ENCODE data around the gene DNAJC1. TPM values are rescaled to one million over a fixed set of nuclear protein-coding genes. Genes with fewer than 3 reads are reported as not detected.
"Not testable (repeated sequence)": the region's sequence is repeated elsewhere in the genome, so short reads cannot be mapped to it uniquely, and the experiment has no call there.

DNAJC1 gene
- total and polyA plus RNA-seq, 7 donors, result 9.9 to 135 (median 51.9) TPM

DNA sequence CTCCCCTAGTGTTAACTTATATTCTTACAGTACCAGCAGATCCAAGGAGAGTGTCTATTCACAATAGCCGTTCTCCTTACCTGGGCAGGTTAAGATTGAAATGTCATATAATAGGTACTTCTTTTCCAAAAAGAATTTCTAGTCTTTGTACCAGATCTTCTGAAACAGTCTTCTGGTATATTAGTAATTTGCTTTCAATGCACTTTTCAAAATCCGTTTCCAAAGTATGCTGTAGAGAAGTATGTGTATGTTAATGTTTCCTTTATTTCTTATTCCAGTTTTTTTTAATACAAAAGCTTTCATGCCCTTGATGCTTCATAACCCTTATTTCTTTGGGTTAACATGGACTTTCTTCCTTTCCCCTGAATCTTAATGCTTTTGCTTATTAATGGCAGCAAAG, 281.3 kb downstream of the DNAJC1 start:
- TF ChIP-seq, protein P1, sequence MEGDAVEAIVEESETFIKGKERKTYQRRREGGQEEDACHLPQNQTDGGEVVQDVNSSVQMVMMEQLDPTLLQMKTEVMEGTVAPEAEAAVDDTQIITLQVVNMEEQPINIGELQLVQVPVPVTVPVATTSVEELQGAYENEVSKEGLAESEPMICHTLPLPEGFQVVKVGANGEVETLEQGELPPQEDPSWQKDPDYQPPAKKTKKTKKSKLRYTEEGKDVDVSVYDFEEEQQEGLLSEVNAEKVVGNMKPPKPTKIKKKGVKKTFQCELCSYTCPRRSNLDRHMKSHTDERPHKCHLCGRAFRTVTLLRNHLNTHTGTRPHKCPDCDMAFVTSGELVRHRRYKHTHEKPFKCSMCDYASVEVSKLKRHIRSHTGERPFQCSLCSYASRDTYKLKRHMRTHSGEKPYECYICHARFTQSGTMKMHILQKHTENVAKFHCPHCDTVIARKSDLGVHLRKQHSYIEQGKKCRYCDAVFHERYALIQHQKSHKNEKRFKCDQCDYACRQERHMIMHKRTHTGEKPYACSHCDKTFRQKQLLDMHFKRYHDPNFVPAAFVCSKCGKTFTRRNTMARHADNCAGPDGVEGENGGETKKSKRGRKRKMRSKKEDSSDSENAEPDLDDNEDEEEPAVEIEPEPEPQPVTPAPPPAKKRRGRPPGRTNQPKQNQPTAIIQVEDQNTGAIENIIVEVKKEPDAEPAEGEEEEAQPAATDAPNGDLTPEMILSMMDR (IDR thresholded peaks at IDR 0.05), result no peak
- TF ChIP-seq EP300 (IDR thresholded peaks at IDR 0.05), result no peak
- no peak for TF ChIP-seq POLR2AphosphoS5 (IDR thresholded peaks at IDR 0.05)
- no peak for TF ChIP-seq POLR2A (IDR thresholded peaks at IDR 0.05)
- 94 to 95% methylated on average over 2 of the region's 2 CpGs for whole genome bisulfite sequencing, 2 donors
- H3K27ac ChIP-seq, result no peak overlapping the region
- peaks cover 0 to 12% (median 1%) of the 10 kb centered on the region in 4 donors for H3K36me3 ChIP-seq
- H3K4me1 ChIP-seq, result peaks cover 0 to 28% (median 24%) of the 10 kb centered on the region in 4 donors
- no peak overlapping the region for H3K4me3 ChIP-seq
- no peaks in the 10 kb centered on the region for H3K9me3 ChIP-seq
- H3K27me3 ChIP-seq, result no peaks in the 10 kb centered on the region
- no peak for DNase-seq
- intact Hi-C loops (cut with DNase I), result no loop called here

DNA sequence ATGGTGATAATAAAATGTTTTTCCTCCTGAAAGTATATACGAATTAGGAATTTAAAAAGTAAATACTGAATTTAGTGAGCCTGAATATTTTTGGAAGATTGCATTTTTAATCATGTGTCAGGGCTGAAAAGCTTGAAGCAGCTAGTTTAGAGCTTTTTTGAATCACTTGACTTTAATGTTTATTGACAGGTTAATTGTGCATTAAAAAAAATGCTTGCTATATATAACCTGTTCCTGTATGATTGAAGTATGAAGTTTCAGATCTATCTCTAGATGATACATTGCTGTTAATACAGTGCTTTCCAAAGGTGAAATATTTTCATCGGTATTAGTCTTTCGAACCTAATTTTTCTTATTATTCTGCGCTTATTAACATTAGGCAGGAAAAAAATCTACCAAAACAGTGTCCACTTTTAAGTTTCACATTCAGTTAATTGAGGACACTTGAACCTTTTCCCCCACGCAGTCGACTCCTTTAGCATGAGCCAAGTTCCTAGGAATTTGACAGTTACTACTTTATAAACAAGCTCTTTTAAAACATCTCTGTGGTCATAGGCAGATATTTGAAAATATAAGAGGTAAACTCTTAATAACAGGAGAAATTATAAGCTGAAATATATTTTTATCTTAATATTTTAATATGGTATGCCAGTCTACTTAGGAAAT, 282.4 kb downstream of the DNAJC1 start:
- Histone ChIP-seq H3K4me3 (no peak overlapping the region), H3K4me1 (peaks cover 0 to 28% (median 24%) of the 10 kb centered on the region in 4 donors), H3K36me3 (peaks cover 0 to 12% (median 0%) of the 10 kb centered on the region in 4 donors), H3K27ac (no peak overlapping the region), H3K27me3 (no peaks in the 10 kb centered on the region), H3K9me3 (no peaks in the 10 kb centered on the region)
- intact Hi-C loops (cut with DNase I), result no loop called here
- TF ChIP-seq POLR2AphosphoS5 (IDR thresholded peaks at IDR 0.05), result no peak
- TF ChIP-seq, protein P1 (IDR thresholded peaks at IDR 0.05), result no peak
- TF ChIP-seq EP300 (IDR thresholded peaks at IDR 0.05), result no peak
- TF ChIP-seq POLR2A (IDR thresholded peaks at IDR 0.05), result no peak
- 80 to 86% methylated on average over 6 of the region's 6 CpGs for WGBS, 2 donors
- DNase-seq, result no peak

DNA sequence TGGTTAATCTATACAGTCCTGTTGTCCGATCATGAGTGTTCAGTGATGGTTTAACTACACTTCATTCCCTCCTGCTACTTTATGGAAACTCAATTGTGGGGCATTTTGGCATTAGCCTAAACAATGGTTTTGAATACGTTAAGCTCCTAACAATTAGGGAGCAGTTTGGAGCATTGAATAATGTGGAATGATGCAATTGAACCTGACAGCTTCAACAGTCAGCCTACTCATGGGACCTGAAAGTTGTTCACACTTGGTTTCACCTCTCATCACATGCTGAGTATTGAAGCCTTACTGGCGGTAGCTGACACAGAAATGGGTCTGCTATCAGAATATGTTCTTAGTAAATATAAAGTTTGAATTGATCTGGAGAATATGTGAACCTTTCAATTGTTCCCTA, 283.4 kb downstream of the DNAJC1 start:
- H3K36me3 ChIP-seq, result peaks cover 0 to 23% (median 4%) of the 10 kb centered on the region in 4 donors
- H3K27ac ChIP-seq, result no peak overlapping the region
- H3K9me3 ChIP-seq, result no peaks in the 10 kb centered on the region
- H3K27me3 ChIP-seq, result no peaks in the 10 kb centered on the region
- WGBS, 2 donors, result 94 to 96% methylated on average over 3 of the region's 3 CpGs
- intact Hi-C loops (cut with DNase I), result no loop called here
- peaks cover 0 to 24% (median 20%) of the 10 kb centered on the region in 4 donors for H3K4me1 ChIP-seq
- no peak for DNase-seq
- TF ChIP-seq, protein P1 (IDR thresholded peaks at IDR 0.05), result no peak
- TF ChIP-seq EP300 (IDR thresholded peaks at IDR 0.05) (no peak), POLR2A (IDR thresholded peaks at IDR 0.05) (no peak), POLR2AphosphoS5 (IDR thresholded peaks at IDR 0.05) (no peak)
- H3K4me3 ChIP-seq, result no peak overlapping the region

DNA sequence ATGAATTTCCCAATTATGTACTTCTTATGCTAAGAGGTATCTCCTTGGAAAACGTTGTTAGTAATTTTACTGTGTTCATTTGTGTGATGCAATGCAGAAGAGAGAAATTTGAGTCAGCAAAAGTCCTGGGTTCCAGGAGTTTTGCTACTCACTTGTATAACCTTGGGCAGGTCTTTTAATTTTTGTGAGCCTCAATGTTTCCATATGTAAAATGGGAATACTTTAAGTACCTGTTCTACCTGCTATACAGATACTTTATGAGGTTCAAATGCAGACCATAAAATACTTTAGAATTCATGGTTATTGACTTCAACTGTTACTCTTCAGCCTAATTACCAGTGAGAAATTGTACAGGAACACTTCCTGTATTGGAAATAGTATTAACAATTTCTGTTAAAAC, 284.0 kb downstream of the DNAJC1 start:
- DNase-seq, result no peak
- Histone ChIP-seq H3K4me1 (peaks cover 0 to 19% (median 14%) of the 10 kb centered on the region in 4 donors), H3K4me3 (no peak overlapping the region), H3K9me3 (no peaks in the 10 kb centered on the region), H3K27ac (no peak overlapping the region), H3K36me3 (peaks cover 0 to 29% (median 9%) of the 10 kb centered on the region in 4 donors), H3K27me3 (no peaks in the 10 kb centered on the region)
- intact Hi-C loops (cut with DNase I), result no loop called here
- TF ChIP-seq POLR2AphosphoS5 (IDR thresholded peaks at IDR 0.05) (no peak), EP300 (IDR thresholded peaks at IDR 0.05) (no peak), POLR2A (IDR thresholded peaks at IDR 0.05) (no peak)
- TF ChIP-seq, protein P1 (IDR thresholded peaks at IDR 0.05), result no peak
- 69% methylated on average over 1 of the region's 1 CpG for WGBS, 2 donors

DNA sequence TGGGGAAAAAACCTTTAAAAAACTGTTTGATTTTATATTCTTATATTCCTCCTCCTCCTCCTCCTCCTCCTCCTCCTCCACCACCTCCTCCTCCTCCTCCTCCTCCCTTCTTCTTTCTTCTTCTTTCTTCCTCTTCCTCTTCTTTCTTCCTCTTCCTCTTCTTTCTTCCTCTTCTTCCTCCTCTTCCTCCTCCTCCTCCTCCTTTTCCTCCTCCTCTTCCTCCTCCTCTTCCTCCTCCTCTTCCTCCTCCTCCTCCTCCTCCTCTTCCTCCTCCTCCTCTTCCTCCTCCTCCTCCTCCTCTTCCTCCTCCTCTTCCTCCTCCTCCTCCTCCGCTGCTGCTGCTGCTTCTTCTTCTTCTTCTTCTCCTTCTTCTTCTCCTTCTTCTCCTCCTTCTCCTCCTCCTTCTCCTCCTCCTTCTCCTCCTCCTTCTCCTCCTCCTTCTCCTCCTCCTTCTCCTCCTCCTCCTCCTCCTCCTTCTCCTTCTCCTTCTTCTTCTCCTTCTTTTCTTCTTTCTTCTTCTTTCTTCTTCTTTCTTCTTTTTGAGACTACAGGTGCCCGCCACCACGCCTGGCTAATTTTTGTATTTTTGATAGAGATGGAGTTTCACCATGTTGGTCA, 286.0 kb downstream of the DNAJC1 start:
- intact Hi-C loops (cut with DNase I); H3K9me3 ChIP-seq; H3K4me3 ChIP-seq; H3K27ac ChIP-seq; H3K27me3 ChIP-seq; H3K4me1 ChIP-seq; DNase-seq: not testable (repeated sequence)
- H3K36me3 ChIP-seq, result peaks cover 0 to 41% (median 14%) of the 10 kb centered on the region in 4 donors
- 95 to 99% methylated on average over 3 of the region's 3 CpGs for WGBS, 2 donors

All from sigmoid colon (tissue), 7 donors.